IPS-18a (cell line): ENCODE data around the gene SPINT2.
"Not testable (repeated sequence)": the region's sequence is repeated elsewhere in the genome, so short reads cannot be mapped to it uniquely, and the experiment has no call there.

Experiments
- H3K27ac ChIP-seq: one replicate; pipeline ENCODE4 v1.5.1; 2013; ENCODE audit warnings: low read length
- H3K27me3 ChIP-seq: one replicate; pipeline ENCODE4 v1.6.1; 2013; ENCODE audit warnings: mild to moderate bottlenecking, low read length; ENCODE audit not compliant: control insufficient read depth, insufficient read depth
- H3K36me3 ChIP-seq: one replicate; pipeline ENCODE4 v1.6.1; 2013; ENCODE audit warnings: low read depth, low read length; ENCODE audit not compliant: control insufficient read depth
- H3K4me1 ChIP-seq: one replicate; pipeline ENCODE4 v1.6.1; 2013; ENCODE audit warnings: low read depth, low read length; ENCODE audit not compliant: control insufficient read depth
- H3K4me3 ChIP-seq: one replicate; pipeline ENCODE4 v1.5.1; 2013; ENCODE audit warnings: low read length
- H3K9ac ChIP-seq: one replicate; pipeline ENCODE4 v1.6.1; 2013; ENCODE audit warnings: mild to moderate bottlenecking, low read length, moderate library complexity
- H3K9me3 ChIP-seq: one replicate; pipeline ENCODE4 v1.6.1; 2013; ENCODE audit warnings: low read depth, low read length; ENCODE audit not compliant: control insufficient read depth

The SPINT2 gene

DNA sequence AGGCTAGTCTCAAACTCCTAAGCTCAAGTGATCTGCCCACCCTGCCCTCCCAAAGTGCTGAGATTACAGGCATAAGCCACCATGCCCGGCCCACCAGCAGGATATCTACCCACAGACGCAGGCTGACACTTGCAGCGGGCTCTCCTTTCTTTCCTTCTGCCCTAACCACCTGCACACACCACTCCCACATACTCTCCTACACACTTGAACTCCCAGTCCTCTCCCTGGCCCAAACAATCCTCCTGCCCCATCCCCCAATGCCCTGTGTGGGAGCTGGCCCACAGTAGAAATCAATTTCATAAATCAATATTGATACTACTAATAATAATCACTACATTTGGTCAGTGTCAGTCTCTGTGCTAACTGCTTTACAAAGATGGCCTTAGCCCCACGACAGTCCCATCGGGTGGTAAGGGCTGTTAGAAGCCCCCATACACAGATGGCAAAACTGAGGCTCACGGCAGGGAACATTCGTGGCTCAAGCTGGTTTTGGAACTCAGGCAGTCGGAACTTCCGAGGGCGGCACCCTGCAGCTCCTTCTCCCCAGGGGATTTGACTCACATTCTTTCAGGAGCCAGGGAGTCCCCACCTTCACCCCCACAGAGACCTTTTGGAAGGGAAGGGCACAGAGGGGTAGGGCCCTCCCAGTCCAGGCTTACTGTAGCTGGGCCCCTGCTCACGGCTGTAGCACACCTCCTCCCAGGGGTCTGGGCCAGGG lies 36.9 kb upstream of the SPINT2 start:
- H3K9ac ChIP-seq: peak overlapping the region; percentile 28
- H3K4me3 ChIP-seq: peak overlapping the region; percentile 51

DNA sequence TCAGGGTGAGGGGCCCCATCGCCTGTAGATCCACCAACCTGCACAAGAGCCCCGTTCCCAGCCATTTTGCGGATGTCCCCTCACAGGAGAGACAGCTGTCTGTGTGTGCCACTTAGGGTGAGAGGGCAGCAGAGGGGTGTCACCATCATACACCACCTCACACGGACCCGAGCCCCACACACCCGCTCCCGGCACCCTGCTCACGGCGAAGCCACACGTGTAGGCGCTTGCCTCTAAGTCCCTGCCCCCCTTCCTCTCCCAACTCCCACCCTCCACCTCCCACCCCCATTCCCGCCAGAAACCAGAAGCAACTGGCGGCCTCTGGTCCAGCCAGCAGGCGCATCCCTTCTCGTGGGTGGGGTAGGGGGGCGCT lies 36.4 kb upstream of the SPINT2 start:
- H3K9me3 ChIP-seq: no peaks in the 10 kb centered on the region
- H3K4me3 ChIP-seq: peak overlapping the region; percentile 51
- no peaks in the 10 kb centered on the region for H3K27me3 ChIP-seq
- H3K9ac ChIP-seq: peak overlapping the region; percentile 28
- H3K36me3 ChIP-seq: no peaks in the 10 kb centered on the region
- peaks cover 17% of the 10 kb centered on the region for H3K4me1 ChIP-seq
- no peak overlapping the region for H3K27ac ChIP-seq

More for the DNA sequence above, 36.9 kb upstream of the SPINT2 start:
- no peak overlapping the region for H3K27ac ChIP-seq
- no peaks in the 10 kb centered on the region for H3K9me3 ChIP-seq
- peaks cover 17% of the 10 kb centered on the region for H3K4me1 ChIP-seq
- H3K27me3 ChIP-seq: no peaks in the 10 kb centered on the region
- H3K36me3 ChIP-seq: no peaks in the 10 kb centered on the region

DNA sequence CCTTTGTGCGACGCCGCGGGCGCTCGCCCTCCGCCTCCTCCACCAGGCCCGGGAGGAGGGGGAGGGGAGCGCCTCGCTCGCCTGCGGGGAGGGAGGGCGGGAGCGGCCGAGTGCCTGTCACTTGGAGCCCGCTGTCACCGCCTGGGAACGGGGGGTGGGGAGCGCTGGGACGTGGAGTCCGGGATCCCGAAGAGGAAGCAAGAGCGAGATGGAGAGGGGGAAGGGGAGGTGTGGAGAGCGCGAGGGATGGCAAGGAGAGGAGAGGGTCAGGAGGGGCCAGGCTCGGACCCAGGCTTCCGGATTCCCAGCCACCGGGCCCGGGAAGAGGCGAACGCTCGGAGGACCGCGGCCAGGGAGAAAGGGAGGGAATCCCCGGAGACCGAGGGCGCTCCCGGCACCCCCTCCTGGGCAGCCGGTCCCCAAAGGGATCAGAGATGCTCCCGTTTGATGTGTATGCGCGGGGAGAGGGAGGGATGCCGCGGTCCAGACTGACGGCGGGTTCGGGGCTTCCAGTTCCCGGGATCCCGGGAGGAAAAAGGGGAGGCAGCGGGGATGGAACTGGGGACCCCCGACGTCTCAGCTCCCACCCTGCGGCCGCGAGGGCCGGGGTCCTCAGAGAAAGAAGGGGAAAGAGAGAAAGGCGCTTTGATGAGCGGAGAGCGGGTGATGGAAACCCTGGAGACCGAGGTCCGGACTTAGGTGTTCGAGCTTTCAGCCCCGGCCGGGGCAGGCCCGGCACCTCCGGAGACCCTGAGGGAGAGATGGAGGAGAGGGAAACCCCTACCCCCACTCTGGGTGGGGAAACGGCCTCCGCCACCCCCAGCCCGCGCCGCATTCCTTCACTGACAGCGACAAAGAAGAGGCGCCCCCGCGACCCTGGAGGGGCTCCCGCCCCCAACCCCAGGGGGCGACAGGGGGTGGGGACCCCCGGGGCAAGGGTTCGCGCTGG lies 35.6 kb upstream of the SPINT2 start:
- Histone ChIP-seq H3K27me3 (no peaks in the 10 kb centered on the region), H3K27ac (no peak overlapping the region), H3K4me3 (peak overlapping the region; percentile 74), H3K9me3 (no peaks in the 10 kb centered on the region), H3K4me1 (peaks cover 14% of the 10 kb centered on the region), H3K36me3 (no peaks in the 10 kb centered on the region), H3K9ac (no peak overlapping the region)

DNA sequence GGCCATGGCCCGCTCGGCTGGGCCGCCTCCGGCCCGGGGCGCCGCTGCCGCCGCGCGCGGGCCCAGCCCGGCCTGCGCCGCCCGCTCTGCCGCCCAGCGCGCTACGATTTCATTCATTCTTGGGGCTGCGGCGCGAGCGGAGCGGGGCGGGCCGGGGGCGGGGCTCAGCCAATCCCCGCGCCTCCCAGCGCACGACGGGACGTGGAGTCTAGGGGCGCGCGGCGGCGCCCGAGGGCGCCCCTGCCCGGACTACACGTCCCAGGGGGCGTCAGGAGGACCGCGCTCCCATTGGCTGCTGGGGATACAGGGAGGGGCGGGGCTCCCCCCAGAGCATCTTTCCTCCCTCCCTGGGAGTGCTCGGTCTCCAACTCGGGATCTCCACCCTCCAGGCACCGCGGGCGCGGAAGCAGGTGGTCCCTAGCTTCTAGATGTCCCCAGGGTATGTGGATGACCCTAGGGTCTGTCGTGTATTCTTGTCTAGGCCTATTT lies 34.7 kb upstream of the SPINT2 start:
- peak overlapping the region; percentile 74 for H3K4me3 ChIP-seq
- no peak overlapping the region for H3K27ac ChIP-seq

DNA sequence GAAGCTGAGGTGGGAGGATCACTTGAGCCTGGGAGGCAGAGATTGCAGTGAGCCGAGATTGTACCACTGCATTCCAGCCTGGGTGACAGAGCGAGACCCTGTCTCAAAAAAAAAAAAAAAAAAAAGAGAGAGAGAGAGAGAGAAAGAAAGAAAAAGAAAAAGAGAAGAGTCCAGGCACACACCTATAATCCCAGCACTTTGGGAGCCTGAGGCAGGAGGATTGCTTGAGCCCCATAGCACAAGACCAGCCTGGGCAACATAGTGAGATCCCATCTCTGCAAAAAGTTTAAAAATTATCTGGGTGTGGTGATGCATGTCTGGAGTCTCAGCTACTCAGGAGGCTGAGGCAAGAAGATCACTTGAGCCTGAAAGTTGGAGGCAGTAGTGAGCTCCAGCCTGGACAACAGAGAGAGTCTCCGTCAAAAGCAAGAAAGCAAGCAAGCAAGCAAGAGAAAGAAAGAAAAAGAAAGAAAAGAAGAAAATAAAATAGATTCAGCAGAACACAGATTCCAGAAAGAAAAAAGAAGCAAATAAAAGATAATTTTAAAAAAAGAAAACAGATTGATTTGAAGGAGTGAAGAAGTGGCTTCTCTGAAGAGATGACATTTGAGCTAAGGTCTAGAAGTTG lies 33.8 kb upstream of the SPINT2 start:
- not testable (repeated sequence) for H3K9ac ChIP-seq, H3K27me3 ChIP-seq, H3K9me3 ChIP-seq, H3K36me3 ChIP-seq, H3K4me3 ChIP-seq, H3K27ac ChIP-seq
- H3K4me1 ChIP-seq: peaks cover 14% of the 10 kb centered on the region

More for the DNA sequence above, 34.7 kb upstream of the SPINT2 start:
- Histone ChIP-seq H3K27me3 (no peaks in the 10 kb centered on the region), H3K9ac (no peak overlapping the region), H3K36me3 (no peaks in the 10 kb centered on the region), H3K4me1 (peaks cover 14% of the 10 kb centered on the region), H3K9me3 (no peaks in the 10 kb centered on the region)

DNA sequence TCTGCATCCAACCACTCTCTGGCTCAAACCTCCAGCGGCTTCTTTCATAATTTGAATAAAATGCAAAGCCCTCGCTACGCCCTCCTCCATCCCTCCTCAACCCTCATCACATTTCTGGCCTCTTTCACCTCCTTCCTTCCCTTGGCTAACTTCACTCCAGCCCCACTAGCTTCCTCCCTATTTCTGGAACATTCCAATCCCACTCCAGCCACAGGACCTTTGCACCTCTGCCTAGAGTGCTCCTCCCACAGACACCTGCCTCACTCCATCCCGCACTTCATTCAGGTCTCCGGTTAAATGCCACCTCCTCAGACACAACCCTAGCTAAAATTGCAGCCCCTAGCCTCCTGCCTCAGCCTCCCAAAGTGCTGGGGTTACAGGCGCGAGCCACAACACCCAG lies 32.5 kb upstream of the SPINT2 start:
- no peaks in the 10 kb centered on the region for H3K27me3 ChIP-seq
- no peak overlapping the region for H3K4me3 ChIP-seq
- no peak overlapping the region for H3K27ac ChIP-seq
- no peak overlapping the region for H3K9ac ChIP-seq
- H3K4me1 ChIP-seq: peaks cover 9% of the 10 kb centered on the region
- no peaks in the 10 kb centered on the region for H3K9me3 ChIP-seq
- H3K36me3 ChIP-seq: no peaks in the 10 kb centered on the region

DNA sequence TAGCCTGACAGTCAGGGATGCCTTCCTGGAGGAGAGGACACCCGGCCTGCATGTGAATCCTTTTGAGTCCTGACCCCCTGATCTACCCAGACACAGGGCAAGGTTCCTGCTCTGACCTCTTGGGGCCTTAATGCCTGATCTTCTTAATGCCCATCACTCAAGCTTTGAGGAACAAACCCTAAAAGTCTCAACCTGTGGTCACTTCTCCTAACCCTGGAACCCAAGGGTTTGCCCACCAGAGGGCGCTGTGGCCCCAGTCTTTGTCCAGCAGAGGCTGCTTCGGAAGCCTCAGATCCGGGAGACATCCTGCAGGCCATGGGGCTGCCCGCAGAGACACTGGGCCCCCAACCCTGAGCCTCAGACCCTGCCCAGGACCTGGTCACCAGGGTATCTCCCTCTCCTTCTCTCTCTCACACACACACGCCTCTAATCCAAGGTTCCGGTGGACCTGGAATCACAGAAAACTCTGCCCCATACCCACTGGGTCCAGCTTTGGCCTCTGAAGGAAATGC lies 30.6 kb upstream of the SPINT2 start:
- Histone ChIP-seq H3K9me3 (no peaks in the 10 kb centered on the region), H3K4me1 (no peaks in the 10 kb centered on the region), H3K4me3 (no peak overlapping the region), H3K27me3 (no peaks in the 10 kb centered on the region), H3K36me3 (no peaks in the 10 kb centered on the region), H3K9ac (no peak overlapping the region), H3K27ac (no peak overlapping the region)

DNA sequence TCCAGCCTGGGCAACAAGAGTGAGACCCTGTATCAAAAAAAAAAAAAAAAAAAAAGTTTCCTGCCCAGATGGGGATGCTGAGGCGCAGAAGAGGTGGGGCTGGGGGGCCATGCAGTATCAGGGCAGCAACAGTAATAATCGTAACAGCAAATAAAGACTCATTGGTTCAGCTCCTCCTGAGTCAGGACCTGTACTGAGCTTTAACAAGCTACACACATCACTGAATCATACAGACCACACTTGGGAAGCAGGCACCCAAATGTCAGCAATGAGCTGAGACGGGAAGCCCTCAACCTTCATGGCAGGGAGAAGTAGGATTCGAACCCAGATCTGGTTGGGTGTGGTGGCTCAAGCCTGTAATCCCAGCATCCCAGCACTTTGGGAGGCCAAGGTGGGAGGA lies 29.8 kb upstream of the SPINT2 start:
- Histone ChIP-seq H3K9ac (no peak overlapping the region), H3K27ac (no peak overlapping the region), H3K36me3 (no peaks in the 10 kb centered on the region), H3K27me3 (no peaks in the 10 kb centered on the region), H3K9me3 (no peaks in the 10 kb centered on the region), H3K4me3 (no peak overlapping the region), H3K4me1 (no peaks in the 10 kb centered on the region)

DNA sequence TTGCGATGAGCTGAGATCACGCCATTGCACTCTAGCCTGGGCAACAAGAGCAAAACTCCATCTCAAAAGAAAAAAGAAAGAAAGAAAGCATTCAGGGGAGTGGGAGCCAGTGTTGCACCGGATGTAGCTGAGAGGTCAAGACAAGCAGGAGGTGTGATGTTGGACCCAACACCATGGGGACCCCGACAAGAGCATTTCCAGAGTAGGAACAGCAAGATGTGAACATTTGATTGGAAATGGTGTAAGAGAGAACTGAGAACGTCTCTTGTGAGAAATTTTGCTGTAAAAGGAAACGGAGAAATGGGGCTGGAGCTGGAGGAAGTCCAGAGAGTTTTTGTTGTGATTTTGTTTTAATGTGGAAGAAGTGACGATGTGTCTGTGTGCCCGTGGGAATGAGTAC lies 24.6 kb upstream of the SPINT2 start:
- H3K27me3 ChIP-seq: peaks cover 9% of the 10 kb centered on the region
- H3K9me3 ChIP-seq: no peaks in the 10 kb centered on the region
- H3K36me3 ChIP-seq: no peaks in the 10 kb centered on the region
- no peak overlapping the region for H3K27ac ChIP-seq
- no peak overlapping the region for H3K9ac ChIP-seq
- H3K4me1 ChIP-seq: no peaks in the 10 kb centered on the region
- H3K4me3 ChIP-seq: no peak overlapping the region

DNA sequence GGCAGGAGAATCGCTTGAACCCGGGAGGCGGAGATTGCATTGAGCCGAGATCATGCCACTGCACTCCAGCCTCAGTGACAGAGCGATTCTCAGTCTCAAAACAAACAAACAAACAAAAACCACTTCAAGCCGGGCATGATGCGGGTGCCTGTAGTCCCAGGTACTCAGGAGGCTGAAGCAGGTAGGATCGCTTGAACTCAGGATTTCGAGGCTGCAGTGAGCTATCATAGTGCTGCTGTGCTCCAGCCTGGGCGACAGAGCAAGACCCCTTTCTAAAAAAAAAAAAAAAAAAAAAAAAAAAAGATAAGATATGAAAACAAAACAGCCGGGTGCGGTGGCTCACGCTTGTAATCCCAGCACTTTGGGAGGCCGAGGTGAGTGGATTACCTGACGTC lies 21.1 kb upstream of the SPINT2 start:
- H3K27ac ChIP-seq: no peak overlapping the region
- no peak overlapping the region for H3K4me3 ChIP-seq
- H3K36me3 ChIP-seq: no peaks in the 10 kb centered on the region
- H3K27me3 ChIP-seq: peaks cover 9% of the 10 kb centered on the region
- H3K4me1 ChIP-seq: no peaks in the 10 kb centered on the region
- H3K9ac ChIP-seq: no peak overlapping the region
- no peaks in the 10 kb centered on the region for H3K9me3 ChIP-seq

DNA sequence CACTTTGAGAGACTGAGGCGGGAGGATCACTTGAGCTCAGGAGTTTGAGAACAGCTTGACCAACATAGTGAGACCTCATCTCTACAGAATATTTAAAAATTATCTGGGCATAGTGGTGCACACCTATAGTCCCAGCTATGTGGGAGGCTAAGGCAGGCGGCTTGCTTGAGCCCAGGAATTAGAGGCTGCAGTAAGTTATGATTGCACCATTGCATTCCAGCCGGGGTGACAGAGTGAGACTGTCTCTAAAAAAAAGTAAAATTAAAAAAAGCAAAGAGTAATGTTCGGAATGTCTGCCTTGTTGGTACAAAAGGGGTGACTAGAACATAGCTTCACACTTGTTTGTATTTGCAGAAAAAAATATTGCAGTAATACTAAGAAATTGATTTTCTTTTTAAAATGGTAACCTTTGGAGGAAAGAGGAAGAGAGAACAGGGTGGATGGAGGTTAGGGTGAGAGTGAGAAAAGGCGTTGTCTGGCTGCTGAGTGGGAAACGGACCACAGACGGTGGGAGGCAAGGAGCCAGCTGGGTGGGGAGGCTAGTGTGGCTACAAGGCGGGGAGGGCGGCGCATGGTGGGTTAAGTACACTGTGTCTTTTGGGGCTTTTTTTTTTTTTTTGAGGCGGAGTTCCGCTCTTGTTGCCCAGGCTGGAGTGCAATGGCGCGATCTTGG lies 18.4 kb upstream of the SPINT2 start:
- Histone ChIP-seq H3K4me1 (peaks cover 7% of the 10 kb centered on the region), H3K9ac (no peak overlapping the region), H3K27ac (no peak overlapping the region), H3K36me3 (no peaks in the 10 kb centered on the region), H3K4me3 (no peak overlapping the region), H3K27me3 (peaks cover 9% of the 10 kb centered on the region), H3K9me3 (no peaks in the 10 kb centered on the region)
